PFSK-1 (cell line): ENCODE measurements around the gene ASB16.

ENCODE experiments used
- FOXP2 ChIP-seq: optimal IDR thresholded peaks from 2 replicates; pipeline ENCODE3; 2011; ENCODE audit warnings: borderline replicate concordance, control low read depth, inconsistent platforms; ENCODE audit not compliant: insufficient read depth; ENCODE audit errors: extremely low read length, extremely low read depth
- POLR2AphosphoS5 ChIP-seq: IDR thresholded peaks from 2 replicates; pipeline ENCODE4 v1.6.1; 2012; ENCODE audit warnings: low read depth, mild to moderate bottlenecking, control low read depth, low read length, moderate library complexity
- SIN3A ChIP-seq: IDR thresholded peaks from 2 replicates; pipeline ENCODE4 v1.6.1; 2012; ENCODE audit warnings: mild to moderate bottlenecking, low read length, moderate library complexity, borderline replicate concordance; ENCODE audit not compliant: insufficient read depth
- TAF1 ChIP-seq: IDR thresholded peaks from 2 replicates; pipeline ENCODE4 v1.6.1; 2012; ENCODE audit warnings: low read length, control low read depth, borderline replicate concordance; ENCODE audit not compliant: insufficient read depth
- TF ChIP-seq, protein P1 (sequence below), 2 experiments: IDR thresholded peaks; 2 replicates each; pipeline versions ENCODE4 v1.6.1 to v1.8.0; 2011 to 2012; ENCODE audit warnings: low read depth in 2 of 2, low read length in 2 of 2, control low read depth in 1 of 2, inconsistent platforms in 1 of 2, mild to moderate bottlenecking in 1 of 2, moderate library complexity in 1 of 2; ENCODE audit not compliant: insufficient read depth in 1 of 2

DNA sequence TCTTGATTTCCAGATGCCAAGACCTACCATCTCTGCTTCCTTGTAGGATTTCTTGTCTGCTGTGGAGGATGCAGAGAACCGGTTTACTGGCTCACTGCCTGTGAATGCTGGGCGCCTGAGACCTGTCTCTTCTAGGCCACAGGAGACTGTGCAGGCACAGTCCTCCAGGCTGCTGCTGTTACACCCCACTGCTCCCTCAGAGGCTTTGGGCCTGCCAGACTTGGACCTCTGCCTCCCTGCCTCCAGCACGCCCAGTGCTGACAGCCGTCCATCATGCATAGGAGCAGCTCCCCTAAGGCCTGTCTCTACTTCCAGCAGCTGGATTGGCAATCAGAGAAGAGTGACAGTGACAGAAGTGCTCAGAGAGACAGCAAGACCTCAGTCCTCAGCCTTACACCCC, 22.7 kb upstream of the ASB16 start:
- TF ChIP-seq, protein P1, sequence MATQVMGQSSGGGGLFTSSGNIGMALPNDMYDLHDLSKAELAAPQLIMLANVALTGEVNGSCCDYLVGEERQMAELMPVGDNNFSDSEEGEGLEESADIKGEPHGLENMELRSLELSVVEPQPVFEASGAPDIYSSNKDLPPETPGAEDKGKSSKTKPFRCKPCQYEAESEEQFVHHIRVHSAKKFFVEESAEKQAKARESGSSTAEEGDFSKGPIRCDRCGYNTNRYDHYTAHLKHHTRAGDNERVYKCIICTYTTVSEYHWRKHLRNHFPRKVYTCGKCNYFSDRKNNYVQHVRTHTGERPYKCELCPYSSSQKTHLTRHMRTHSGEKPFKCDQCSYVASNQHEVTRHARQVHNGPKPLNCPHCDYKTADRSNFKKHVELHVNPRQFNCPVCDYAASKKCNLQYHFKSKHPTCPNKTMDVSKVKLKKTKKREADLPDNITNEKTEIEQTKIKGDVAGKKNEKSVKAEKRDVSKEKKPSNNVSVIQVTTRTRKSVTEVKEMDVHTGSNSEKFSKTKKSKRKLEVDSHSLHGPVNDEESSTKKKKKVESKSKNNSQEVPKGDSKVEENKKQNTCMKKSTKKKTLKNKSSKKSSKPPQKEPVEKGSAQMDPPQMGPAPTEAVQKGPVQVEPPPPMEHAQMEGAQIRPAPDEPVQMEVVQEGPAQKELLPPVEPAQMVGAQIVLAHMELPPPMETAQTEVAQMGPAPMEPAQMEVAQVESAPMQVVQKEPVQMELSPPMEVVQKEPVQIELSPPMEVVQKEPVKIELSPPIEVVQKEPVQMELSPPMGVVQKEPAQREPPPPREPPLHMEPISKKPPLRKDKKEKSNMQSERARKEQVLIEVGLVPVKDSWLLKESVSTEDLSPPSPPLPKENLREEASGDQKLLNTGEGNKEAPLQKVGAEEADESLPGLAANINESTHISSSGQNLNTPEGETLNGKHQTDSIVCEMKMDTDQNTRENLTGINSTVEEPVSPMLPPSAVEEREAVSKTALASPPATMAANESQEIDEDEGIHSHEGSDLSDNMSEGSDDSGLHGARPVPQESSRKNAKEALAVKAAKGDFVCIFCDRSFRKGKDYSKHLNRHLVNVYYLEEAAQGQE (IDR thresholded peaks at IDR 0.05; ENCODE audit: insufficient read depth in 1 of 2, low read depth in 2 of 2, low read length in 2 of 2): no peak
- TF ChIP-seq FOXP2 (no peak), POLR2AphosphoS5 (no peak), TAF1 (no peak), SIN3A (no peak)
